B cell (primary cell): ENCODE results near the gene DDX20. TPM values are rescaled to one million over a fixed set of nuclear protein-coding genes. Genes with fewer than 3 reads are reported as not detected.

Experiments used
- ATAC-seq: fragments of 200-7000 bp; cut with Tn5 transposase; one replicate; pipeline ENCODE4 v1.10.0; 2021; ENCODE audit warnings: low read depth, mild to moderate bottlenecking, moderate number of reproducible peaks, moderate library complexity
- CTCF ChIA-PET: fragments of 350-600 bp; sonication (Branson Sonifier 250); formaldehyde crosslinking; loops from one replicate; lab custom pipeline; 2021; ENCODE audit warnings: antibody characterized with exemption, inconsistent platforms; lab: Charles Lee
- POLR2A ChIA-PET: fragments of 350-600 bp; sonication (Branson Sonifier 250); formaldehyde crosslinking; loops from one replicate; lab custom pipeline; 2021; ENCODE audit warnings: antibody characterized with exemption; lab: Charles Lee
- DNase-seq: peaks from one replicate; pipeline ENCODE4 v3.0.0; 2013
- H2AFZ ChIP-seq: 2 replicates; pipeline ENCODE4 v1.6.1; 2012; ENCODE audit warnings: mild to moderate bottlenecking, low read depth, low read length; ENCODE audit not compliant: insufficient read depth, poor library complexity, severe bottlenecking
- H3K27ac ChIP-seq, 2 donors: 1 replicate in 1 of 2; 2 replicates in 1 of 2; pipeline ENCODE4 v1.5.1; 2012 to 2013; ENCODE audit warnings: low read length in 2 of 2, mild to moderate bottlenecking in 2 of 2, moderate library complexity in 1 of 2
- H3K27me3 ChIP-seq, 4 experiments: fragments of 200-600 bp in 1 of 4; sonication (generic) in 1 of 4; replicated peaks in 1 of 4; 1 replicate in 2 of 4; 2 replicates in 2 of 4; pipeline versions ENCODE4 v1.6.1 to v1.7.0; 2013 to 2016; ENCODE audit warnings: low read length in 3 of 4, mild to moderate bottlenecking in 2 of 4, mixed read lengths in 1 of 4, moderate library complexity in 1 of 4; ENCODE audit not compliant: insufficient read depth in 4 of 4, control insufficient read depth in 3 of 4; ENCODE audit errors: control extremely low read depth in 1 of 4
- H3K36me3 ChIP-seq, 2 experiments: replicated peaks in 1 of 2; 1 replicate in 1 of 2; 2 replicates in 1 of 2; pipeline versions ENCODE4 v1.6.1 to v1.7.1; 2013; ENCODE audit warnings: low read length in 1 of 2; ENCODE audit not compliant: insufficient read depth in 2 of 2, control insufficient read depth in 1 of 2; ENCODE audit errors: control extremely low read depth in 1 of 2, extremely low read depth in 1 of 2
- H3K4me1 ChIP-seq, 2 donors: fragments of 200-600 bp in 1 of 2; sonication (generic) in 1 of 2; 1 replicate in 1 of 2; 2 replicates in 1 of 2; pipeline versions ENCODE4 v1.5.1 to v1.6.1; 2013 to 2017; ENCODE audit warnings: low read length in 2 of 2; ENCODE audit not compliant: control insufficient read depth in 2 of 2, insufficient read depth in 2 of 2
- H3K4me2 ChIP-seq: replicated peaks from 2 replicates; pipeline ENCODE3; 2012; ENCODE audit warnings: mild to moderate bottlenecking, low read depth, low read length; ENCODE audit not compliant: poor library complexity, severe bottlenecking
- H3K4me3 ChIP-seq, 5 experiments: fragments of 200-600 bp in 1 of 5; sonication (generic) in 1 of 5; 1 replicate in 3 of 5; 2 replicates in 2 of 5; pipeline versions ENCODE4 v1.5.1 to v1.7.0; 2011 to 2016; ENCODE audit warnings: low read length in 4 of 5, mild to moderate bottlenecking in 4 of 5, low read depth in 2 of 5, control low read depth in 1 of 5, moderate library complexity in 1 of 5; ENCODE audit not compliant: insufficient read depth in 1 of 5; ENCODE audit errors: control extremely low read depth in 1 of 5, extremely low read depth in 1 of 5
- H3K79me2 ChIP-seq: fragments of 200-600 bp; sonication (generic); one replicate; pipeline ENCODE4 v1.6.0; 2016; ENCODE audit warnings: low read length; ENCODE audit not compliant: control insufficient read depth, insufficient read depth
- H3K9ac ChIP-seq: fragments of 200-600 bp; sonication (generic); 2 replicates; pipeline ENCODE4 v1.6.1; 2017; ENCODE audit warnings: mild to moderate bottlenecking, low read length, moderate library complexity
- H3K9me3 ChIP-seq, 3 donors: one replicate each; pipeline versions ENCODE4 v1.6.1 to v1.7.1; 2013; ENCODE audit warnings: low read length in 2 of 3; ENCODE audit not compliant: control insufficient read depth in 2 of 3, insufficient read depth in 1 of 3; ENCODE audit errors: control extremely low read depth in 1 of 3
- H4K20me1 ChIP-seq: 2 replicates; pipeline ENCODE4 v1.6.0; 2012; ENCODE audit warnings: mild to moderate bottlenecking, low read length; ENCODE audit not compliant: insufficient read depth, control insufficient read depth, poor library complexity, severe bottlenecking
- H3K27ac Mint-ChIP-seq: one replicate; pipeline ENCODE4 v1.8.0; 2021; ENCODE audit warnings: mixed read lengths
- H3K27me3 Mint-ChIP-seq: one replicate; pipeline ENCODE4 v1.8.0; 2021; ENCODE audit warnings: mixed read lengths
- H3K4me1 Mint-ChIP-seq: one replicate; pipeline ENCODE4 v1.8.0; 2021; ENCODE audit warnings: mixed read lengths
- H3K4me3 Mint-ChIP-seq: one replicate; pipeline ENCODE4 v1.8.0; 2021; ENCODE audit warnings: mixed read lengths
- H3K9me3 Mint-ChIP-seq: one replicate; pipeline ENCODE4 v1.8.0; 2022; ENCODE audit warnings: mixed read lengths; ENCODE audit not compliant: insufficient read depth
- CTCF ChIP-seq: fragments of 200-600 bp; IDR thresholded peaks from one replicate; pipeline ENCODE4 v1.8.0; 2022; ENCODE audit warnings: antibody characterized with exemption, mild to moderate bottlenecking
- EZH2 ChIP-seq: IDR thresholded peaks from 2 replicates; pipeline ENCODE4 v1.6.1; 2012; ENCODE audit warnings: borderline replicate concordance, low read depth, mild to moderate bottlenecking, moderate library complexity, low read length; ENCODE audit not compliant: insufficient read depth, poor library complexity, severe bottlenecking
- WGBS: methylation state at CpG from one replicate; pipeline ENCODE4 v1.1.5; 2013; ENCODE audit warnings: missing lambda C conversion rate; ENCODE audit not compliant: insufficient coverage; 5-methylcytosine and 5-hydroxymethylcytosine counted together
- intact Hi-C: fragments of 100-400 bp; cut with micrococcal nuclease; formaldehyde crosslinking; loops from one replicate; pipeline ENCODE4 v1.10.0; 2022
- polyA plus RNA-seq: library from polyadenylated mRNA; depleted of rRNA; stranded (reverse); fragments of >200 nt; gene quantifications from 2 replicates; pipeline ENCODE4 v1.2.3, GENCODE V29; 2012
- total RNA-seq, 2 donors: library from RNA; stranded (reverse); fragments of 120-200 nt in 1 of 2; gene quantifications; 1 replicate in 1 of 2; 2 replicates in 1 of 2; pipeline versions ENCODE4 v1.2.3 to v1.2.4, GENCODE V29; 2013 to 2022

DDX20 gene
- total and polyA plus RNA-seq, 2 donors (not counting 1 experiment from before 2014, with no cell fraction given): 5.7 to 24.6 TPM

GRCh38 chr1:111742938-111743549 lies 12.7 kb upstream of the DDX20 start:
- no peak overlapping the region for H2AFZ ChIP-seq
- Mint-ChIP-seq H3K9me3 (no peaks in the 10 kb centered on the region), H3K4me3 (no peak overlapping the region), H3K27ac (no peak overlapping the region), H3K27me3 (peaks cover 6% of the 10 kb centered on the region), H3K4me1 (peaks cover 17% of the 10 kb centered on the region)
- H3K27me3 ChIP-seq: peaks cover 0 to 24% (median 11%) of the 10 kb centered on the region in 4 experiments
- no peak for DNase-seq
- no peak overlapping the region for H3K9ac ChIP-seq
- no peak overlapping the region for H3K27ac ChIP-seq
- H4K20me1 ChIP-seq: no peaks in the 10 kb centered on the region
- H3K79me2 ChIP-seq: peaks cover 3% of the 10 kb centered on the region
- no peak overlapping the region for H3K4me3 ChIP-seq
- H3K4me2 ChIP-seq: no peak overlapping the region
- ChIA-PET CTCF (interaction anchor here (1.6 to 7.5 kb wide), 3 partner anchors 12 to 29 kb away, joined by 4 to 97 read pairs (median 5); no protein-coding TSS in a partner anchor), POLR2A (no interaction called here)
- ATAC-seq: no peak
- H3K36me3 ChIP-seq: no peaks in the 10 kb centered on the region
- intact Hi-C loops: no loop called here
- H3K4me1 ChIP-seq: peaks cover 9 to 16% of the 10 kb centered on the region in 2 donors
- H3K9me3 ChIP-seq: no peaks in the 10 kb centered on the region
- TF ChIP-seq CTCF (no peak), EZH2 (no peak)
- WGBS: 100% methylated on average over 2 of the region's 5 CpGs

- H3K27me3 Mint-ChIP-seq: peaks cover 6% of the 10 kb centered on the region
- WGBS: 60% methylated on average over 2 of the region's 3 CpGs
- no peaks in the 10 kb centered on the region for H3K36me3 ChIP-seq
- intact Hi-C loops: no loop called here
- ATAC-seq (no peak), DNase-seq (no peak)
- TF ChIP-seq EZH2 (no peak), CTCF (no peak)
- CTCF ChIA-PET: interaction anchor here (0.5 to 7.5 kb wide), 6 partner anchors 11 to 621 kb away, joined by 3 to 97 read pairs (median 5); no protein-coding TSS in a partner anchor
- peaks cover 0 to 23% (median 11%) of the 10 kb centered on the region in 4 experiments for H3K27me3 ChIP-seq
- H3K4me1 ChIP-seq: peaks cover 7 to 12% of the 10 kb centered on the region in 2 donors
- H3K9me3 Mint-ChIP-seq: no peaks in the 10 kb centered on the region
- no peak overlapping the region for H3K9ac ChIP-seq
- H3K9me3 ChIP-seq: no peaks in the 10 kb centered on the region
- no peak overlapping the region for H3K4me2 ChIP-seq
- no peak overlapping the region for H3K27ac ChIP-seq
- peaks cover 3% of the 10 kb centered on the region for H3K79me2 ChIP-seq
- no peak overlapping the region for H2AFZ ChIP-seq
- no peak overlapping the region for H3K4me3 ChIP-seq
- no peaks in the 10 kb centered on the region for H4K20me1 ChIP-seq
- H3K4me1 Mint-ChIP-seq: peaks cover 13% of the 10 kb centered on the region
- POLR2A ChIA-PET: interaction anchor here (1.0 kb wide), 1 partner anchor 11 kb away, joined by 3 read pairs; no protein-coding TSS in a partner anchor
- H3K27ac Mint-ChIP-seq: no peak overlapping the region
- H3K4me3 Mint-ChIP-seq: no peak overlapping the region
These were observed 12.0 kb upstream of the DDX20 start for GRCh38 chr1:111743679-111744101.
